ENCODE measurements around the gene C1orf105. TPM values are rescaled to one million over a fixed set of nuclear protein-coding genes. Genes with fewer than 3 reads are reported as not detected.
A peak's percentile ranks its signal among the peaks of the same experiment; 100 is the strongest.
"Not testable (repeated sequence)": the region's sequence is repeated elsewhere in the genome, so short reads cannot be mapped to it uniquely, and the experiment has no call there.

The C1orf105 gene
- total and polyA plus RNA-seq, 8 donors: 0.37 TPM; not detected in 7

GRCh38 chr1:172431204-172431603 is 10.7 kb downstream of the C1orf105 start:
- peak overlapping the region in 2 of 5 donors; percentile 14 to 18 for H3K27ac ChIP-seq
- no peaks in the 10 kb centered on the region for H3K27me3 ChIP-seq
- intact Hi-C loops (cut with DNase I; ENCODE audit: low total_unique reads): no loop called here
- TF ChIP-seq EP300 (IDR thresholded peaks at IDR 0.05): no peak
- H3K4me3 ChIP-seq: no peak overlapping the region
- H3K36me3 ChIP-seq: no peaks in the 10 kb centered on the region
- peaks cover 6 to 23% (median 12%) of the 10 kb centered on the region in 4 donors for H3K4me1 ChIP-seq
- 35 to 61% (median 48%) methylated on average over 2 of the region's 2 CpGs for WGBS, 5 donors
- no peak for DNase-seq
- H3K9me3 ChIP-seq: no peaks in the 10 kb centered on the region

- 31 to 48% (median 38%) methylated on average over 9 of the region's 9 CpGs for WGBS, 5 donors
- intact Hi-C loops (cut with DNase I; ENCODE audit: low total_unique reads): no loop called here
- Histone ChIP-seq H3K27me3 (no peaks in the 10 kb centered on the region), H3K27ac (peak overlapping the region in 4 of 5 donors; percentile 14 to 55 (median 34)), H3K4me3 (peak overlapping the region in 1 of 4 donors; percentile 29), H3K4me1 (peaks cover 6 to 23% (median 12%) of the 10 kb centered on the region in 4 donors), H3K36me3 (no peaks in the 10 kb centered on the region), H3K9me3 (no peaks in the 10 kb centered on the region)
- DNase-seq: peak; percentile 68 to 76
- no peak for TF ChIP-seq POLR2A (IDR thresholded peaks at IDR 0.05)
- TF ChIP-seq EP300 (IDR thresholded peaks at IDR 0.05): no peak
- no peak for TF ChIP-seq POLR2AphosphoS5 (IDR thresholded peaks at IDR 0.05)
- no peak for TF ChIP-seq CTCF (IDR thresholded peaks at IDR 0.05)
These were observed 11.3 kb downstream of the C1orf105 start for GRCh38 chr1:172431721-172432192.

- H3K27me3 ChIP-seq; H3K27ac ChIP-seq; H3K9me3 ChIP-seq; DNase-seq; H3K4me3 ChIP-seq; intact Hi-C loops (cut with DNase I; ENCODE audit: low total_unique reads): not testable (repeated sequence)
- peaks cover 0 to 23% (median 3%) of the 10 kb centered on the region in 4 donors for H3K36me3 ChIP-seq
- WGBS, 5 donors: 92 to 98% (median 96%) methylated on average over 3 of the region's 3 CpGs
- H3K4me1 ChIP-seq: peaks cover under 1 to 22% (median 14%) of the 10 kb centered on the region in 4 donors
These were observed 16.7 kb downstream of the C1orf105 start for GRCh38 chr1:172437183-172437582.

GRCh38 chr1:172442404-172442803 is 21.9 kb downstream of the C1orf105 start:
- no peak for DNase-seq
- H3K4me1 ChIP-seq: peaks cover 10 to 34% (median 27%) of the 10 kb centered on the region in 4 donors
- peak overlapping the region in 2 of 4 donors; percentile 66 to 73 for H3K4me3 ChIP-seq
- no peak overlapping the region for H3K27ac ChIP-seq
- 82 to 95% (median 87%) methylated on average over 6 of the region's 6 CpGs for WGBS, 5 donors
- peaks cover 0 to 23% (median 3%) of the 10 kb centered on the region in 4 donors for H3K36me3 ChIP-seq
- no peaks in the 10 kb centered on the region for H3K27me3 ChIP-seq
- H3K9me3 ChIP-seq: no peaks in the 10 kb centered on the region
- intact Hi-C loops (cut with DNase I; ENCODE audit: low total_unique reads): loop anchor here (10.0 kb wide), 1 partner anchor 282 kb away; no protein-coding TSS in a partner anchor
- no peak for TF ChIP-seq POLR2AphosphoS5 (IDR thresholded peaks at IDR 0.05)
- TF ChIP-seq EP300 (IDR thresholded peaks at IDR 0.05): no peak
- no peak for TF ChIP-seq POLR2A (IDR thresholded peaks at IDR 0.05)
- TF ChIP-seq CTCF (IDR thresholded peaks at IDR 0.05): no peak

GRCh38 chr1:172442843-172443565 is 22.5 kb downstream of the C1orf105 start:
- no peaks in the 10 kb centered on the region for H3K9me3 ChIP-seq
- H3K4me1 ChIP-seq: peaks cover 10 to 34% (median 27%) of the 10 kb centered on the region in 4 donors
- DNase-seq: no peak
- TF ChIP-seq POLR2A (IDR thresholded peaks at IDR 0.05): no peak
- no peak for TF ChIP-seq EP300 (IDR thresholded peaks at IDR 0.05)
- no peak for TF ChIP-seq POLR2AphosphoS5 (IDR thresholded peaks at IDR 0.05)
- no peak for TF ChIP-seq CTCF (IDR thresholded peaks at IDR 0.05)
- peaks cover 0 to 20% (median 3%) of the 10 kb centered on the region in 4 donors for H3K36me3 ChIP-seq
- intact Hi-C loops (cut with DNase I; ENCODE audit: low total_unique reads): loop anchor here (10.0 kb wide), 1 partner anchor 282 kb away; no protein-coding TSS in a partner anchor
- WGBS, 5 donors: 52 to 58% (median 56%) methylated on average over 3 of the region's 3 CpGs
- no peaks in the 10 kb centered on the region for H3K27me3 ChIP-seq
- H3K27ac ChIP-seq: peak overlapping the region in 3 of 5 donors; percentile 77 to 87 (median 85)
- peak overlapping the region; percentile 66 to 90 (median 75) for H3K4me3 ChIP-seq
